Measurements from ENCODE around the gene ACOXL.

GRCh38 chr2:110933420-110933819 lies 201.0 kb downstream of the ACOXL start:
- no peak for TF ChIP-seq CTCF (tag by site-specific recombination; IDR thresholded peaks at IDR 0.05)
- TF ChIP-seq TCF7L2 (IDR thresholded peaks at IDR 0.05; ENCODE audit: borderline replicate concordance, low read depth, low read length) = no peak
- no peak for TF ChIP-seq ZNF274 (IDR thresholded peaks at IDR 0.05; ENCODE audit: low read length)
- no peak for TF ChIP-seq ZNF274 (tag by site-specific recombination; IDR thresholded peaks at IDR 0.05; ENCODE audit: borderline replicate concordance)
- TF ChIP-seq REST (tag by site-specific recombination; IDR thresholded peaks at IDR 0.05) = no peak
- no peak for TF ChIP-seq ZNF19 (tag by site-specific recombination; IDR thresholded peaks at IDR 0.05; ENCODE audit: low read depth)
- no peak for TF ChIP-seq ZFP41 (tag by site-specific recombination; IDR thresholded peaks at IDR 0.05; ENCODE audit: borderline replicate concordance)
- TF ChIP-seq INSM2 (tag by site-specific recombination; IDR thresholded peaks at IDR 0.05) = no peak
- no peak for TF ChIP-seq ZNF416 (tag by site-specific recombination; IDR thresholded peaks at IDR 0.05)
- TF ChIP-seq KLF16 (tag by site-specific recombination; IDR thresholded peaks at IDR 0.05) = no peak
- no peak for TF ChIP-seq SP3 (tag by site-specific recombination; IDR thresholded peaks at IDR 0.05)
- no peak for TF ChIP-seq ZSCAN30 (tag by site-specific recombination; IDR thresholded peaks at IDR 0.05)
- TF ChIP-seq GLIS2 (tag by site-specific recombination; IDR thresholded peaks at IDR 0.05) = no peak

Data from HEK293 (cell line).